Esophagus muscularis mucosa (tissue), 4 donors: ENCODE data around the gene ITFG2. TPM values are rescaled to one million over a fixed set of nuclear protein-coding genes. Genes with fewer than 3 reads are reported as not detected.

Experiments
- DNase-seq: peaks from one replicate; pipeline ENCODE4 v3.0.0-alpha.2; 2017; ENCODE audit errors: extremely low spot score
- H3K27ac ChIP-seq, 4 donors: fragments of 200-600 bp; sonication (generic); replicated peaks in 1 of 4; 1 replicate in 3 of 4; 2 replicates in 1 of 4; pipeline ENCODE4 v1.5.1; 2016 to 2019; ENCODE audit warnings: mild to moderate bottlenecking in 1 of 4
- H3K27me3 ChIP-seq, 4 donors: fragments of 200-600 bp; sonication (generic); one replicate each; pipeline versions ENCODE4 v1.5.1 to v1.6.0; 2016 to 2019
- H3K36me3 ChIP-seq, 4 donors: fragments of 200-600 bp; sonication (generic); one replicate each; pipeline ENCODE4 v1.5.1; 2016 to 2019
- H3K4me1 ChIP-seq, 4 donors: fragments of 200-600 bp; sonication (generic); one replicate each; pipeline ENCODE4 v1.5.1; 2016 to 2019
- H3K4me3 ChIP-seq, 4 donors: fragments of 200-600 bp; sonication (generic); 1 replicate in 2 of 4; 2 replicates in 2 of 4; pipeline ENCODE4 v1.5.1; 2016 to 2019; ENCODE audit warnings: mild to moderate bottlenecking in 4 of 4, moderate library complexity in 1 of 4
- H3K9me3 ChIP-seq, 4 donors: fragments of 200-600 bp; sonication (generic); 1 replicate in 3 of 4; 2 replicates in 1 of 4; pipeline ENCODE4 v1.5.1; 2016 to 2019
- EP300 ChIP-seq: sonication (generic); formaldehyde crosslinking; IDR thresholded peaks from one replicate; pipeline ENCODE4 v1.6.1; 2017; ENCODE audit warnings: antibody characterized with exemption
- POLR2A ChIP-seq: fragments of 450-650 bp; IDR thresholded peaks from one replicate; pipeline ENCODE4 v1.6.1; 2017; ENCODE audit warnings: antibody characterized with exemption, moderate library complexity, mild to moderate bottlenecking, low read depth
- POLR2AphosphoS5 ChIP-seq, 2 donors: sonication (generic); formaldehyde crosslinking; IDR thresholded peaks; one replicate each; pipeline ENCODE4 v1.6.1; 2017; ENCODE audit warnings: antibody characterized with exemption in 2 of 2
- WGBS: methylation state at CpG from one replicate; pipeline ENCODE4 v1.1.5; 2018; 5-methylcytosine and 5-hydroxymethylcytosine counted together
- intact Hi-C: fragments of 100-400 bp; cut with DNase I; formaldehyde crosslinking; loops from one replicate; pipeline ENCODE4 v1.15.1; 2023
- total RNA-seq, 4 donors: library from RNA; depleted of rRNA; stranded (reverse); fragments of >200 nt; gene quantifications; one replicate each; pipeline versions ENCODE4 v1.1.0 to v1.2.1, GENCODE V29; 2016
- TF ChIP-seq, protein P1 (sequence below), 3 experiments: fragments of 200-600 bp in 2 of 3; fragments of 450-650 bp in 1 of 3; sonication (generic) in 2 of 3; IDR thresholded peaks; one replicate each; pipeline ENCODE4 v1.5.1; 2017 to 2019; ENCODE audit warnings: antibody characterized with exemption in 3 of 3, mild to moderate bottlenecking in 2 of 3, moderate library complexity in 1 of 3

ITFG2 gene
- 10 to 100 TPM; 13.6 to 26.2 (median 21.8) TPM for total RNA-seq

DNA sequence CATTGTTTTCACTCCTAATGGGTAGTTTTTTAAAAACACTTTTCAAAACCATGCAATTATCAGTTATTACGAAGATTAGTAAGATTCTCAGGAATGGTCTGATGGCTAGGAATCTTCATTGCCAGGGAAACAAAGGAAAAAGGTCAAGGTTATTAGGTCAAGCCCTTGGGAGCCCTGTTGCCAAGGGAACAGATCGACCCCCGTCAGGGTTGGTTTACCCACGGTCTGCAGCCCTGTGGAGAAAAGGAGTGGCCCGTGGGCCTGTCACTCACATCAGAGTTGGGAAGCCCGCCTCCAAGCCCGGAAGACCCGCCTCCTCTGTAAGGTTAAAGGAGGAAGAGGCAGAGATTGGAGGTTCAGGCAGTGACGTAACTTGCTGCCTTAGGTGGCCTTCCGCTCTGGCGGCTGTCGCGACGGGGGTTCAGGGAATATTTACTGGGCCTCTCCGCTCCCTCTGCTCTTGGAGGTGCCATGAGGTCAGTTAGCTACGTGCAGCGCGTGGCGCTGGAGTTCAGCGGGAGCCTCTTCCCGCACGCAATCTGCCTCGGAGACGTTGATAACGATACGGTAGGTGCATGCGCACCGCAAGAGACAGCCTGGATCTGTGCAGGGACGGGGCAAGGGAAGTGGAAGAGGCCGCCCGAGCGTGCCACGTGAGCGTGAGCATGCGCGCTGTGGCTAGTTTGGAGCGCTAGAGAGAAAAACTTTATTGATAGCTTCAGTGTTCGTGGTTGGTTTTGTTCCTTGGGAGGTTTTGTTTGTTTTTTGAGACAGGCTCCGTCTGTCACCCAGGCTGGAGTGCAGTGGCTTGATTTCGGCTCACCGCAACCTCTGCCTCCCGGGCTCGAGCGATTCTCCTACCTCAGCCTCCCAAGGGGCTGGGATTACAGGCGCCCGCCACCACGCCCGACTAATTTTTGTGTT is at the start of gene ITFG2:
Gene ITFG2, plus strand, starts transcription at position 379 of the 924 bp plus-strand sequence. Its CDS starts 93 bp downstream, at position 472.
- H3K27ac ChIP-seq, result peak within 1 kb of the TSS; percentile 85 to 94 (median 89)
- TF ChIP-seq, protein P1, sequence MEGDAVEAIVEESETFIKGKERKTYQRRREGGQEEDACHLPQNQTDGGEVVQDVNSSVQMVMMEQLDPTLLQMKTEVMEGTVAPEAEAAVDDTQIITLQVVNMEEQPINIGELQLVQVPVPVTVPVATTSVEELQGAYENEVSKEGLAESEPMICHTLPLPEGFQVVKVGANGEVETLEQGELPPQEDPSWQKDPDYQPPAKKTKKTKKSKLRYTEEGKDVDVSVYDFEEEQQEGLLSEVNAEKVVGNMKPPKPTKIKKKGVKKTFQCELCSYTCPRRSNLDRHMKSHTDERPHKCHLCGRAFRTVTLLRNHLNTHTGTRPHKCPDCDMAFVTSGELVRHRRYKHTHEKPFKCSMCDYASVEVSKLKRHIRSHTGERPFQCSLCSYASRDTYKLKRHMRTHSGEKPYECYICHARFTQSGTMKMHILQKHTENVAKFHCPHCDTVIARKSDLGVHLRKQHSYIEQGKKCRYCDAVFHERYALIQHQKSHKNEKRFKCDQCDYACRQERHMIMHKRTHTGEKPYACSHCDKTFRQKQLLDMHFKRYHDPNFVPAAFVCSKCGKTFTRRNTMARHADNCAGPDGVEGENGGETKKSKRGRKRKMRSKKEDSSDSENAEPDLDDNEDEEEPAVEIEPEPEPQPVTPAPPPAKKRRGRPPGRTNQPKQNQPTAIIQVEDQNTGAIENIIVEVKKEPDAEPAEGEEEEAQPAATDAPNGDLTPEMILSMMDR (IDR thresholded peaks at IDR 0.05), result no peak
- peak; percentile 60 for TF ChIP-seq POLR2A
- TF ChIP-seq POLR2AphosphoS5 (IDR thresholded peaks at IDR 0.05), result peak; percentile 94 to 96
- TF ChIP-seq EP300, result no peak
- intact Hi-C loops, result no loop called here

DNA sequence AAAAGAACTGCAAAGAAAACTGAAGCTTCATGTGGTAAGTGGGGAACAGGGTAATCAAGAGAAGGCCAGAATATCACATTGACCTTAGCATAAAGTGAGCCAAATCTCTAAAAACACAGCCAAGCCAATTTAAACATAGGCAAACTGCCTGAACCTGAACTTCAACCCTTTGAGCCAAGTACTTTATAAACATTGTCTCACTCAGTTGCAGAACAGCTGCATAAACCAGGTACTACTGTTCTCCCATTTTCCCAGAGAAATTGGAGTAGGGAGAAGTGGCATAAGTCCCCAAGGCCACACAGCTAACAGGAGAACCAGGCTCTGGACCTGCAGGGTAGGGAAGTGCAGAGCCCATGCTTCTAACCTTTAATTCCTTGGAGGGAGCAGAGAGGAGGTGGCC is 48.1 kb upstream of the ITFG2 start:
- no peaks in the 10 kb centered on the region for H3K4me1 ChIP-seq
- H3K27ac ChIP-seq, result no peak overlapping the region
- no peaks in the 10 kb centered on the region for H3K9me3 ChIP-seq
- intact Hi-C loops, result no loop called here
- no peak overlapping the region for H3K4me3 ChIP-seq
- no peak for DNase-seq
- H3K36me3 ChIP-seq, result peaks cover 0 to 16% (median 2%) of the 10 kb centered on the region in 4 donors
- TF ChIP-seq, protein P1 (IDR thresholded peaks at IDR 0.05), result no peak
- TF ChIP-seq POLR2A (no peak), POLR2AphosphoS5 (IDR thresholded peaks at IDR 0.05) (no peak), EP300 (no peak)
- H3K27me3 ChIP-seq, result no peaks in the 10 kb centered on the region

More for the DNA sequence above, at the start of gene ITFG2:
- DNase-seq, result peak; percentile 99
- no peaks in the 10 kb centered on the region for H3K27me3 ChIP-seq
- H3K9me3 ChIP-seq, result no peaks in the 10 kb centered on the region
- 1% methylated on average over 25 of the region's 48 CpGs for WGBS
- peaks cover 16 to 34% (median 27%) of the 10 kb centered on the region in 4 donors for H3K4me1 ChIP-seq
- peak within 1 kb of the TSS; percentile 67 to 79 (median 70) for H3K4me3 ChIP-seq
- H3K36me3 ChIP-seq, result peaks cover 0 to 28% (median 13%) of the 10 kb centered on the region in 4 donors

DNA sequence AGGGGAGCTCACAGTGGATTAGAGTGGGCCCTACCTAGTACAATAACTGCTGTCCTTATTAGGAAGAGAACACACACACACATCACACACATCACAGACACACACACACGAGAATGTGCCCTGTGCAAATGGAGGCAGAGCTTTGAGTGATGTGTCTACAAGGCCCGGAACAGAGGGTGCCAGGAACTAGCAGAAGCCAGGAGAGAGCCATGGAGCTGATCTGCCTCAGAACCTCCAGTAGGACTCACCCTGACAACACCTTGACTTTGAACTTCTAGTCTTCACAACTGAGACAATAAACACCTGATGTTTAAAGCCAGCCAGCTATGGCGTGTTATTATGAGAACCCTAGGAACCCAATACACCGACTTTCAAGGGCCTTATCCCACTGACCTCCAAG is 47.4 kb upstream of the ITFG2 start:
- Histone ChIP-seq H3K36me3 (peaks cover 0 to 16% (median 2%) of the 10 kb centered on the region in 4 donors), H3K4me3 (no peak overlapping the region), H3K27ac (no peak overlapping the region), H3K4me1 (no peaks in the 10 kb centered on the region), H3K9me3 (no peaks in the 10 kb centered on the region), H3K27me3 (no peaks in the 10 kb centered on the region)
- intact Hi-C loops, result no loop called here
- no peak for DNase-seq
- TF ChIP-seq, protein P1 (IDR thresholded peaks at IDR 0.05), result no peak
- no peak for TF ChIP-seq POLR2A
- TF ChIP-seq POLR2AphosphoS5 (IDR thresholded peaks at IDR 0.05), result no peak
- no peak for TF ChIP-seq EP300
- 89% methylated on average over 4 of the region's 4 CpGs for WGBS

DNA sequence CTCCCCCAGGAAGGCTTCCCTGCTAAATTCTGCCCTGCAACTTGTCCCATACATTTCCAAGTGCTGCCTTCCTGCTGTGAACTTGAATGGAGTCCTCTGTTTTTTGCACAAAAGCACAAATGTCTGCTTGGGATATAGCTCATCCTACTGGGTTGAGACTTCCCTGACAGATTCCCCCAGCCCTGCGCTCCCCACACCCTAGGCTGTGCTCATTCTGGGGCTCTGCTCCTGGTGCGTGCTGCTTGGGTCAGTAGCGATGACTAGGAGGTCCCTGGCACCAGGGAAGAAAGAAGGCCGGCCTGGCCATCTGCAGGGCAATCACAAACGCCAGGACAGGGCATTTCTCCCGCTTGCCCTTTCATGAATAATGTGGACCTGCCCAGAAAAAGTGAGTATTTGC is 46.9 kb upstream of the ITFG2 start:
- no peak overlapping the region for H3K27ac ChIP-seq
- 84% methylated on average over 6 of the region's 6 CpGs for WGBS
- no peak overlapping the region for H3K4me3 ChIP-seq
- peaks cover 0 to 11% (median 2%) of the 10 kb centered on the region in 4 donors for H3K36me3 ChIP-seq
- intact Hi-C loops, result no loop called here
- no peaks in the 10 kb centered on the region for H3K27me3 ChIP-seq
- H3K4me1 ChIP-seq, result no peaks in the 10 kb centered on the region
- H3K9me3 ChIP-seq, result no peaks in the 10 kb centered on the region
- DNase-seq, result no peak
- TF ChIP-seq POLR2A (no peak), EP300 (no peak), POLR2AphosphoS5 (IDR thresholded peaks at IDR 0.05) (no peak)
- TF ChIP-seq, protein P1 (IDR thresholded peaks at IDR 0.05), result no peak
